ENCODE results near the gene CKAP2L. TPM values are rescaled to one million over a fixed set of nuclear protein-coding genes. Genes with fewer than 3 reads are reported as not detected.

The CKAP2L gene
- total and polyA plus RNA-seq, 10 of the 15 experiments (the other 5 are each of a cell fraction or from before 2014, with no cell fraction given) = 10.5 to 37.4 (median 20.2) TPM

DNA sequence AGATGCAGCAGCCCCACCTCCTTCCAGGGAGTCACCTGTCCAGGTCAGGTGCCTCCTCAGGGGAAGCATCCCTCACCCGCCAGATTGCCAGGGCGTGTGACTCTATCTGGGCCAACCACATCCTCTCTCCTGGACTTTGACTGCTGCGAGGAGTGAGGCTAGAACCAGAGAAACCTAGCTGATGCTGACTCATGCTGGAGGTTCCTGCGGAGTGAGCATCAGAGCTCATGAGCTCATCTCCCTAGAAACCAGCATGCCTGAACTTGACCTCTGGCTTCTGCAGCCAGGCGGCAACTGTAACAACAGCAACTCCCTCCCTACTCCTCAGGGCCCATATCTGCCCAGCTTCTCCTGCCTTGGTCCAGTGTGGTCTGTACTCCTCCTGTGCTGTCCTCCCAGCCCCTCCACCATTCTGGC is 71.9 kb downstream of the CKAP2L start (continued):
- TF ChIP-seq ZNF687 (IDR thresholded peaks at IDR 0.05) (peak; percentile 93), NR2C1 (IDR thresholded peaks at IDR 0.05) (peak; percentile 68), JUNB (IDR thresholded peaks at IDR 0.05) (peak; percentile 62), RAD51 (IDR thresholded peaks at IDR 0.05) (peak; percentile 97), TBL1XR1 (IDR thresholded peaks at IDR 0.05; ENCODE audit: low read depth, low read length) (no peak), CHD2 (IDR thresholded peaks at IDR 0.05; ENCODE audit: borderline replicate concordance, low read depth, low read length) (no peak), MLLT1 (IDR thresholded peaks at IDR 0.05) (0 out of 2 replicates have a peak, but pooled peaks have one; percentile 42), SP1 (IDR thresholded peaks at IDR 0.05; ENCODE audit: low read depth, low read length) (peak; percentile 63), POU2F2 (IDR thresholded peaks at IDR 0.05; ENCODE audit: borderline replicate concordance, low read depth, low read length) (no peak), BCL11A (IDR thresholded peaks at IDR 0.05; ENCODE audit: low read depth, low read length) (peak; percentile 54; the same call in 1 of the 2 replicates), CREM (IDR thresholded peaks at IDR 0.05; ENCODE audit: low read depth) (peak; percentile 70), FOXK2 (IDR thresholded peaks at IDR 0.05) (no peak; the same call in 1 of the 2 replicates), EP300 (IDR thresholded peaks at IDR 0.05; ENCODE audit: borderline replicate concordance in 1 of 2, control insufficient read depth in 1 of 2, low read depth in 2 of 2, low read length in 2 of 2) (peak; percentile 68 to 79), MTA2 (IDR thresholded peaks at IDR 0.05; ENCODE audit: low read depth) (peak; percentile 80), PML (IDR thresholded peaks at IDR 0.05; ENCODE audit: low read length) (no peak), CHD1 (IDR thresholded peaks at IDR 0.05; ENCODE audit: low read depth, low read length) (peak; percentile 85; the same call in 1 of the 2 replicates), SIN3A (IDR thresholded peaks at IDR 0.05; ENCODE audit: low read depth, low read length) (no peak), HDGF (IDR thresholded peaks at IDR 0.05) (peak; percentile 98), NFIC (IDR thresholded peaks at IDR 0.05; ENCODE audit: low read depth, low read length) (peak; percentile 42; the same call in 1 of the 2 replicates), FOS (IDR thresholded peaks at IDR 0.05; ENCODE audit: borderline replicate concordance, extremely low read depth, insufficient read length) (no peak), IRF5 (IDR thresholded peaks at IDR 0.05; ENCODE audit: borderline replicate concordance) (no peak)
- TF ChIP-seq, protein P1, sequence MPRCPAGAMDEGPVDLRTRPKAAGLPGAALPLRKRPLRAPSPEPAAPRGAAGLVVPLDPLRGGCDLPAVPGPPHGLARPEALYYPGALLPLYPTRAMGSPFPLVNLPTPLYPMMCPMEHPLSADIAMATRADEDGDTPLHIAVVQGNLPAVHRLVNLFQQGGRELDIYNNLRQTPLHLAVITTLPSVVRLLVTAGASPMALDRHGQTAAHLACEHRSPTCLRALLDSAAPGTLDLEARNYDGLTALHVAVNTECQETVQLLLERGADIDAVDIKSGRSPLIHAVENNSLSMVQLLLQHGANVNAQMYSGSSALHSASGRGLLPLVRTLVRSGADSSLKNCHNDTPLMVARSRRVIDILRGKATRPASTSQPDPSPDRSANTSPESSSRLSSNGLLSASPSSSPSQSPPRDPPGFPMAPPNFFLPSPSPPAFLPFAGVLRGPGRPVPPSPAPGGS (IDR thresholded peaks at IDR 0.05; ENCODE audit: borderline replicate concordance, insufficient read depth, low read depth, low read length, poor library complexity, severe bottlenecking) = peak; percentile 34
- TF ChIP-seq, protein P2, sequence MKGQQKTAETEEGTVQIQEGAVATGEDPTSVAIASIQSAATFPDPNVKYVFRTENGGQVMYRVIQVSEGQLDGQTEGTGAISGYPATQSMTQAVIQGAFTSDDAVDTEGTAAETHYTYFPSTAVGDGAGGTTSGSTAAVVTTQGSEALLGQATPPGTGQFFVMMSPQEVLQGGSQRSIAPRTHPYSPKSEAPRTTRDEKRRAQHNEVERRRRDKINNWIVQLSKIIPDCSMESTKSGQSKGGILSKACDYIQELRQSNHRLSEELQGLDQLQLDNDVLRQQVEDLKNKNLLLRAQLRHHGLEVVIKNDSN (IDR thresholded peaks at IDR 0.05; ENCODE audit: borderline replicate concordance, extremely low read length, insufficient read depth, low read depth, low read length) = no peak
